ENCODE measurements around the gene GNA15. TPM values are rescaled to one million over a fixed set of nuclear protein-coding genes. Genes with fewer than 3 reads are reported as not detected.
A peak's percentile ranks its signal among the peaks of the same experiment; 100 is the strongest.

The GNA15 gene
- total and polyA plus RNA-seq, 9 donors, result 1.2 to 4.8 (median 1.4) TPM

- no peak overlapping the region for H3K27ac ChIP-seq
- H3K27me3 ChIP-seq, result no peaks in the 10 kb centered on the region
- TF ChIP-seq EP300 (IDR thresholded peaks at IDR 0.05), result no peak
- TF ChIP-seq POLR2A (IDR thresholded peaks at IDR 0.05), result no peak
- TF ChIP-seq, protein P1, sequence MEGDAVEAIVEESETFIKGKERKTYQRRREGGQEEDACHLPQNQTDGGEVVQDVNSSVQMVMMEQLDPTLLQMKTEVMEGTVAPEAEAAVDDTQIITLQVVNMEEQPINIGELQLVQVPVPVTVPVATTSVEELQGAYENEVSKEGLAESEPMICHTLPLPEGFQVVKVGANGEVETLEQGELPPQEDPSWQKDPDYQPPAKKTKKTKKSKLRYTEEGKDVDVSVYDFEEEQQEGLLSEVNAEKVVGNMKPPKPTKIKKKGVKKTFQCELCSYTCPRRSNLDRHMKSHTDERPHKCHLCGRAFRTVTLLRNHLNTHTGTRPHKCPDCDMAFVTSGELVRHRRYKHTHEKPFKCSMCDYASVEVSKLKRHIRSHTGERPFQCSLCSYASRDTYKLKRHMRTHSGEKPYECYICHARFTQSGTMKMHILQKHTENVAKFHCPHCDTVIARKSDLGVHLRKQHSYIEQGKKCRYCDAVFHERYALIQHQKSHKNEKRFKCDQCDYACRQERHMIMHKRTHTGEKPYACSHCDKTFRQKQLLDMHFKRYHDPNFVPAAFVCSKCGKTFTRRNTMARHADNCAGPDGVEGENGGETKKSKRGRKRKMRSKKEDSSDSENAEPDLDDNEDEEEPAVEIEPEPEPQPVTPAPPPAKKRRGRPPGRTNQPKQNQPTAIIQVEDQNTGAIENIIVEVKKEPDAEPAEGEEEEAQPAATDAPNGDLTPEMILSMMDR (IDR thresholded peaks at IDR 0.05), result no peak
- H3K4me1 ChIP-seq (ENCODE audit: insufficient read depth), result no peaks in the 10 kb centered on the region
- H3K4me3 ChIP-seq, result no peak overlapping the region
- 70 to 72% (median 70%) methylated on average over 21 of the region's 21 CpGs for WGBS, 3 donors
- DNase-seq, result peak in 1 of 5 donors; percentile 44
- H3K9me3 ChIP-seq, result no peaks in the 10 kb centered on the region
- H3K36me3 ChIP-seq, result no peaks in the 10 kb centered on the region
- intact Hi-C loops (cut with DNase I), result loop anchor here in 1 of 4 donors (10.0 kb wide), 1 partner anchor 200 kb away; no protein-coding TSS in a partner anchor
These were observed 19.3 kb downstream of the GNA15 start for GRCh38 chr19:3154957-3155736.

DNA sequence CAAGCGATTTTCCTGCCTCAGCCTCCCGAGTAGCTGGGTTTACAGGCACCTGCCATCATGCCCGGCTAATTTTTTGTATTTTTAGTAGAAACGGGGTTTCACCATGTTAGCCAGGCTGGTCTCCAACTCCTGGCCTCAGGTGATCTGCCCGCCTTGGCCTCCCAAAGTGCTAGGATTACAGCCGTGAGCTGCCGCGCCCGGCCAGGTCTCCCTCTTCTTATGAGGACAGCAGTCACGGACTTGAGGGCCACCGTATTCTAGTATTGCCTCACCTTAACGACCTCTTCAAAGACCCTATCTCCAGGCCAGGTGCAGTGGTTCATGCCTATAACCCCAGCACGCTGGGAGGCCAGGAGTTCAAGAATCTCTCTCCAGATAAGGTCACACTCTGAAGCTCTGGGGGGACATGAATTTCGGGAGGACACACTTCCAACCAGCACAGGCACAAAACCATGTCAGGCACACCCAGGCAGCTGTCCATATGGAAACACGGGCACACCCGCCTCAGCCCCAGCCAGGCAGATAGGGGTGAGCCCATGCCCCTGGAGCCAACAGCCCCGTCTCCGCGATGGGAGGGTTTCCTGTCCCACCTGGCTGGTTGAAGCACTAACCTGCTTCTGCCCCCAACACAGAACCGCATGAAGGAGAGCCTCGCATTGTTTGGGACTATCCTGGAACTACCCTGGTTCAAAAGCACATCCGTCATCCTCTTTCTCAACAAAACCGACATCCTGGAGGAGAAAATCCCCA lies 21.4 kb downstream of the GNA15 start:
- intact Hi-C loops (cut with DNase I), result loop anchor here in 1 of 4 donors (10.0 kb wide), 1 partner anchor 202 kb away; no protein-coding TSS in a partner anchor
- WGBS, 3 donors, result 76 to 84% (median 83%) methylated on average over 23 of the region's 23 CpGs
- Histone ChIP-seq H3K4me3 (no peak overlapping the region), H3K27me3 (no peaks in the 10 kb centered on the region), H3K27ac (no peak overlapping the region), H3K36me3 (no peaks in the 10 kb centered on the region), H3K9me3 (no peaks in the 10 kb centered on the region), H3K4me1 (ENCODE audit: insufficient read depth) (no peaks in the 10 kb centered on the region)
- no peak for DNase-seq
- no peak for TF ChIP-seq POLR2A (IDR thresholded peaks at IDR 0.05)
- TF ChIP-seq EP300 (IDR thresholded peaks at IDR 0.05), result no peak
- TF ChIP-seq, protein P1 (IDR thresholded peaks at IDR 0.05), result no peak

- DNase-seq, result no peak
- WGBS, 3 donors, result 69 to 75% (median 70%) methylated on average over 8 of the region's 8 CpGs
- Histone ChIP-seq H3K36me3 (no peaks in the 10 kb centered on the region), H3K4me3 (no peak overlapping the region), H3K27me3 (no peaks in the 10 kb centered on the region), H3K4me1 (ENCODE audit: insufficient read depth) (peaks cover 2% of the 10 kb centered on the region), H3K9me3 (no peaks in the 10 kb centered on the region), H3K27ac (no peak overlapping the region)
- intact Hi-C loops (cut with DNase I), result loop anchor here in 1 of 4 donors (10.0 kb wide), 1 partner anchor 205 kb away; no protein-coding TSS in a partner anchor
- no peak for TF ChIP-seq EP300 (IDR thresholded peaks at IDR 0.05)
- no peak for TF ChIP-seq POLR2A (IDR thresholded peaks at IDR 0.05)
- TF ChIP-seq, protein P1 (IDR thresholded peaks at IDR 0.05), result no peak
These were observed 23.7 kb downstream of the GNA15 start for GRCh38 chr19:3159565-3159964.

DNA sequence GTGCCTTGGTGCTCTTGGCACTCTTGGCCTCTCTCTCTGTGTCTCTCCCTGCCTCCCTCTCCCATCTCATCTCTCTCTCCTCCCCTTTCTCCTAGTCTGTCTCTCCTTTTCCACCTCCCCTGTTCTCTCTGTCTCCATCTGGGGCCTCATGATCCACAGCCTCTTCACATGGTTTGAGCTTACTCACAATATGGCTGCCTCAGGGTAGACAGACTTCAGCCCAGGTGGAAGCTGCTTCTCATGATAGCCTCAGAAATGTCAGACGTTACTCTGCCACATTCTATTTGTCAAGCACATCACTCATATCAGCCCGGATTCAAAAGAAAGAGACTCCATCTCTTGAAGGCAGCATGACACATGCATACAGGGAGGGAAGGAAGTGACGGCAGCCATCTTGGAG lies 24.4 kb downstream of the GNA15 start:
- DNase-seq, result no peak
- WGBS, 3 donors, result 71 to 87% (median 83%) methylated on average over 3 of the region's 3 CpGs
- TF ChIP-seq, protein P1 (IDR thresholded peaks at IDR 0.05), result no peak
- no peak for TF ChIP-seq POLR2A (IDR thresholded peaks at IDR 0.05)
- TF ChIP-seq EP300 (IDR thresholded peaks at IDR 0.05), result no peak
- intact Hi-C loops (cut with DNase I), result loop anchor here in 3 of 4 donors (5.0 kb wide), 3 partner anchors 83 to 203 kb away; no protein-coding TSS in a partner anchor
- no peaks in the 10 kb centered on the region for H3K9me3 ChIP-seq
- no peak overlapping the region for H3K27ac ChIP-seq
- no peaks in the 10 kb centered on the region for H3K27me3 ChIP-seq
- no peaks in the 10 kb centered on the region for H3K36me3 ChIP-seq
- H3K4me1 ChIP-seq (ENCODE audit: insufficient read depth), result peaks cover 2% of the 10 kb centered on the region
- no peak overlapping the region for H3K4me3 ChIP-seq
